K562 (cell line): Measurements from ENCODE around the gene PSMA6.

Source experiments
- EP300 ChIP-seq: IDR thresholded peaks from 2 replicates; pipeline ENCODE4 v1.6.1; 2012; ENCODE audit warnings: low read length, improper control_type of control experiment
- FOSL1 ChIP-seq: fragments of 200-800 bp; sonication (Bioruptor generic); conservative IDR thresholded peaks from 2 replicates; pipeline ENCODE4 v1.6.1; 2016; ENCODE audit warnings: missing genetic modification characterization, missing compliant biosample characterization
- POLR2A ChIP-seq: fragments of 450-650 bp; conservative IDR thresholded peaks from 2 replicates; pipeline ENCODE4 v1.6.1; 2016
- SMARCA5 ChIP-seq: fragments of 450-650 bp; IDR thresholded peaks from 2 replicates; pipeline ENCODE4 v1.6.1; 2016
- TF ChIP-seq, protein P1 (sequence below): sonication (generic); formaldehyde crosslinking; IDR thresholded peaks from 2 replicates; pipeline ENCODE4 v1.8.0; 2022; ENCODE audit warnings: mild to moderate bottlenecking, missing genetic modification reagents

DNA sequence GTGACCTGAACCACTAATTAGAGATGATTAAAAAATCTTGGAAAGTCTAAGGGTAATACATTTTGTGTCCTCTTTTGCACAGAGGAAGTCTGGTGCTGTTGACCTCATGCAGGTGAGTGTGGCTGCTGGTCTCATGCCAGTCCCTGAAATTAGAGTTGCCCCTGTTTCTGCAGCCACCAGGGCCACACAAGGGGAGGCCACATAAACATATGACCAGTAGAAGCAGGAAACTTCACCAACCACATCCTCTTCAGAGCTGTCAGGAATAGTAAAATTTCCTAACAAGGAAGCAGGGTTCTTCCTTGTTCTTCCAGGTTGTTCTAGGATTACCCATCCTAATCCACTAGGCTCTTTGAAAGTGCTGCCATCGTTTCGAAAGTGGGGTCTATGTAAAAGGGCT, 28.3 kb downstream of the PSMA6 start:
- TF ChIP-seq POLR2A (no peak), FOSL1 (no peak), EP300 (no peak), SMARCA5 (no peak)
- TF ChIP-seq, protein P1, sequence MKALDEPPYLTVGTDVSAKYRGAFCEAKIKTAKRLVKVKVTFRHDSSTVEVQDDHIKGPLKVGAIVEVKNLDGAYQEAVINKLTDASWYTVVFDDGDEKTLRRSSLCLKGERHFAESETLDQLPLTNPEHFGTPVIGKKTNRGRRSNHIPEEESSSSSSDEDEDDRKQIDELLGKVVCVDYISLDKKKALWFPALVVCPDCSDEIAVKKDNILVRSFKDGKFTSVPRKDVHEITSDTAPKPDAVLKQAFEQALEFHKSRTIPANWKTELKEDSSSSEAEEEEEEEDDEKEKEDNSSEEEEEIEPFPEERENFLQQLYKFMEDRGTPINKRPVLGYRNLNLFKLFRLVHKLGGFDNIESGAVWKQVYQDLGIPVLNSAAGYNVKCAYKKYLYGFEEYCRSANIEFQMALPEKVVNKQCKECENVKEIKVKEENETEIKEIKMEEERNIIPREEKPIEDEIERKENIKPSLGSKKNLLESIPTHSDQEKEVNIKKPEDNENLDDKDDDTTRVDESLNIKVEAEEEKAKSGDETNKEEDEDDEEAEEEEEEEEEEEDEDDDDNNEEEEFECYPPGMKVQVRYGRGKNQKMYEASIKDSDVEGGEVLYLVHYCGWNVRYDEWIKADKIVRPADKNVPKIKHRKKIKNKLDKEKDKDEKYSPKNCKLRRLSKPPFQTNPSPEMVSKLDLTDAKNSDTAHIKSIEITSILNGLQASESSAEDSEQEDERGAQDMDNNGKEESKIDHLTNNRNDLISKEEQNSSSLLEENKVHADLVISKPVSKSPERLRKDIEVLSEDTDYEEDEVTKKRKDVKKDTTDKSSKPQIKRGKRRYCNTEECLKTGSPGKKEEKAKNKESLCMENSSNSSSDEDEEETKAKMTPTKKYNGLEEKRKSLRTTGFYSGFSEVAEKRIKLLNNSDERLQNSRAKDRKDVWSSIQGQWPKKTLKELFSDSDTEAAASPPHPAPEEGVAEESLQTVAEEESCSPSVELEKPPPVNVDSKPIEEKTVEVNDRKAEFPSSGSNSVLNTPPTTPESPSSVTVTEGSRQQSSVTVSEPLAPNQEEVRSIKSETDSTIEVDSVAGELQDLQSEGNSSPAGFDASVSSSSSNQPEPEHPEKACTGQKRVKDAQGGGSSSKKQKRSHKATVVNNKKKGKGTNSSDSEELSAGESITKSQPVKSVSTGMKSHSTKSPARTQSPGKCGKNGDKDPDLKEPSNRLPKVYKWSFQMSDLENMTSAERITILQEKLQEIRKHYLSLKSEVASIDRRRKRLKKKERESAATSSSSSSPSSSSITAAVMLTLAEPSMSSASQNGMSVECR (CRISPR knock-in tag): no peak
